IMR-90 (cell line): ENCODE data around the gene NAA38. TPM values are rescaled to one million over a fixed set of nuclear protein-coding genes. Genes with fewer than 3 reads are reported as not detected.
A peak's percentile ranks its signal among the peaks of the same experiment; 100 is the strongest.

Experiments used
- ATAC-seq: fragments of 200-7000 bp; cut with Tn5 transposase; 2 replicates; pipeline ENCODE4 v1.9.1; 2020; ENCODE audit warnings: low read depth, mild to moderate bottlenecking, moderate library complexity
- BruUV-seq: library from RNA; stranded (reverse); fragments of 400-500 nt; replicated peaks from 2 replicates; lab custom pipeline; 2021; lab: Mats Ljungman, UMichigan
- CTCF ChIA-PET: fragments of 300-600 bp; formaldehyde crosslinking; extraction: SDS; loops from one replicate; lab custom pipeline; 2021; ENCODE audit warnings: antibody characterized with exemption; lab: Yijun Ruan, JAX
- POLR2A ChIA-PET: fragments of 300-600 bp; sonication (Branson Sonifier 250); formaldehyde crosslinking; loops from one replicate; lab custom pipeline; 2022; ENCODE audit warnings: antibody characterized with exemption; ENCODE audit not compliant: unreplicated experiment; lab: Charles Lee
- DNase-seq: peaks from one replicate; pipeline ENCODE4 v3.0.0; 2013
- H2AFZ ChIP-seq: replicated peaks from 2 replicates; pipeline ENCODE3; 2013; ENCODE audit warnings: low read length, mild to moderate bottlenecking; ENCODE audit not compliant: poor library complexity
- H2AK5ac ChIP-seq: 2 replicates; pipeline ENCODE4 v1.6.1; 2013; ENCODE audit warnings: low read depth, low read length, inconsistent platforms
- H2AK9ac ChIP-seq: replicated peaks from 2 replicates; pipeline ENCODE3; 2013; ENCODE audit warnings: mild to moderate bottlenecking, low read depth, low read length, moderate library complexity; ENCODE audit not compliant: poor library complexity
- H2BK120ac ChIP-seq: 2 replicates; pipeline ENCODE4 v1.6.1; 2013; ENCODE audit warnings: low read depth, low read length, inconsistent platforms
- H2BK15ac ChIP-seq: 3 replicates; pipeline ENCODE4 v1.6.1; 2013; ENCODE audit warnings: low read depth, low read length, inconsistent platforms
- H2BK20ac ChIP-seq: 2 replicates; pipeline ENCODE4 v1.6.1; 2013; ENCODE audit warnings: low read depth, mild to moderate bottlenecking, inconsistent platforms, low read length, moderate library complexity
- H2BK5ac ChIP-seq: 2 replicates; pipeline ENCODE4 v1.6.1; 2013; ENCODE audit warnings: mild to moderate bottlenecking, low read depth, low read length, inconsistent platforms; ENCODE audit not compliant: poor library complexity, severe bottlenecking
- H3K14ac ChIP-seq: replicated peaks from 2 replicates; pipeline ENCODE4 v1.6.1; 2013; ENCODE audit warnings: low read depth, low read length, inconsistent platforms
- H3K18ac ChIP-seq: 2 replicates; pipeline ENCODE4 v1.6.1; 2013; ENCODE audit warnings: low read depth, low read length, control low read depth
- H3K23ac ChIP-seq: 2 replicates; pipeline ENCODE4 v1.6.1; 2013; ENCODE audit warnings: low read depth, low read length, inconsistent platforms
- H3K27ac ChIP-seq: 2 replicates; pipeline ENCODE4 v1.5.1; 2013; ENCODE audit warnings: mild to moderate bottlenecking, control low read depth, low read length; ENCODE audit not compliant: insufficient read depth
- H3K27me3 ChIP-seq: 2 replicates; pipeline ENCODE4 v1.6.1; 2013; ENCODE audit warnings: low read length; ENCODE audit not compliant: control insufficient read depth, insufficient read depth
- H3K36me3 ChIP-seq: 2 replicates; pipeline ENCODE4 v1.6.1; 2013; ENCODE audit warnings: low read length, mixed read lengths; ENCODE audit not compliant: control insufficient read depth, insufficient read depth
- H3K4ac ChIP-seq: 2 replicates; pipeline ENCODE4 v1.6.1; 2013; ENCODE audit warnings: low read depth, low read length, inconsistent platforms
- H3K4me1 ChIP-seq: 2 replicates; pipeline ENCODE4 v1.6.1; 2013; ENCODE audit warnings: low read length, mixed read lengths; ENCODE audit not compliant: control insufficient read depth, insufficient read depth
- H3K4me2 ChIP-seq: 2 replicates; pipeline ENCODE4 v1.6.1; 2013; ENCODE audit warnings: low read depth, mild to moderate bottlenecking, control low read depth, low read length, moderate library complexity
- H3K4me3 ChIP-seq: 2 replicates; pipeline ENCODE4 v1.5.1; 2013; ENCODE audit warnings: low read depth, mild to moderate bottlenecking, control low read depth, low read length, moderate library complexity; ENCODE audit not compliant: insufficient read depth
- H3K56ac ChIP-seq: 2 replicates; pipeline ENCODE4 v1.6.1; 2013; ENCODE audit warnings: low read length, inconsistent platforms; ENCODE audit not compliant: insufficient read depth; ENCODE audit errors: extremely low read depth
- H3K79me1 ChIP-seq, 2 experiments: 2 replicates each; pipeline ENCODE4 v1.6.1; 2013; ENCODE audit warnings: low read length in 2 of 2, inconsistent platforms in 1 of 2, low read depth in 1 of 2
- H3K9ac ChIP-seq: 2 replicates; pipeline ENCODE4 v1.6.1; 2013; ENCODE audit warnings: low read depth, low read length, control low read depth
- H3K9me1 ChIP-seq: 2 replicates; pipeline ENCODE4 v1.6.1; 2013; ENCODE audit warnings: low read length, inconsistent platforms; ENCODE audit not compliant: insufficient read depth
- H3K9me3 ChIP-seq: 2 replicates; pipeline ENCODE4 v1.6.1; 2013; ENCODE audit warnings: low read length; ENCODE audit not compliant: control insufficient read depth, insufficient read depth
- H4K20me1 ChIP-seq: 2 replicates; pipeline ENCODE4 v1.6.1; 2013; ENCODE audit warnings: low read length, inconsistent platforms; ENCODE audit not compliant: insufficient read depth
- H4K5ac ChIP-seq: 2 replicates; pipeline ENCODE4 v1.6.1; 2013; ENCODE audit warnings: mild to moderate bottlenecking, low read depth, low read length, control low read depth
- H4K8ac ChIP-seq, 2 experiments: 2 replicates each; pipeline ENCODE4 v1.6.1; 2013; ENCODE audit warnings: low read depth in 2 of 2, low read length in 2 of 2, control low read depth in 1 of 2, inconsistent platforms in 1 of 2
- H4K91ac ChIP-seq: 2 replicates; pipeline ENCODE4 v1.6.1; 2013; ENCODE audit warnings: low read depth, low read length, inconsistent platforms; ENCODE audit not compliant: insufficient read depth
- BHLHE40 ChIP-seq: fragments of 150-350 bp; IDR thresholded peaks from 2 replicates; pipeline ENCODE4 v1.6.1; 2016; ENCODE audit warnings: mild to moderate bottlenecking, low read depth, low read length
- CEBPB ChIP-seq: IDR thresholded peaks from 2 replicates; pipeline ENCODE4 v1.6.1; 2012; ENCODE audit warnings: low read depth, low read length, improper control_type of control experiment
- CHD1 ChIP-seq: IDR thresholded peaks from 2 replicates; pipeline ENCODE4 v1.6.1; 2012; ENCODE audit warnings: low read depth, low read length, improper control_type of control experiment
- CTCF ChIP-seq: conservative IDR thresholded peaks from 2 replicates; pipeline ENCODE4 v1.5.1; 2012; ENCODE audit warnings: mild to moderate bottlenecking, low read depth, low read length, improper control_type of control experiment
- FOS ChIP-seq: fragments of 150-350 bp; IDR thresholded peaks from 2 replicates; pipeline ENCODE4 v1.6.1; 2016; ENCODE audit warnings: low read depth, low read length
- MAFK ChIP-seq: IDR thresholded peaks from 2 replicates; pipeline ENCODE4 v1.6.1; 2012; ENCODE audit warnings: low read depth, low read length, improper control_type of control experiment
- MAZ ChIP-seq: IDR thresholded peaks from 2 replicates; pipeline ENCODE4 v1.6.1; 2012; ENCODE audit warnings: low read depth, mild to moderate bottlenecking, low read length, improper control_type of control experiment, moderate library complexity, borderline replicate concordance
- MXI1 ChIP-seq: IDR thresholded peaks from 2 replicates; pipeline ENCODE4 v1.6.1; 2012; ENCODE audit warnings: low read depth, mild to moderate bottlenecking, low read length, moderate library complexity, borderline replicate concordance
- NFE2L2 ChIP-seq: fragments of 150-350 bp; IDR thresholded peaks from 2 replicates; pipeline ENCODE4 v1.6.1; 2016; ENCODE audit warnings: low read depth, mild to moderate bottlenecking, low read length
- POLR2A ChIP-seq: IDR thresholded peaks from 2 replicates; pipeline ENCODE4 v1.6.1; 2012; ENCODE audit warnings: mild to moderate bottlenecking, low read depth, low read length
- RAD21 ChIP-seq: IDR thresholded peaks from 2 replicates; pipeline ENCODE4 v1.6.1; 2012; ENCODE audit warnings: low read length, improper control_type of control experiment
- RCOR1 ChIP-seq: IDR thresholded peaks from 2 replicates; pipeline ENCODE4 v1.6.1; 2012; ENCODE audit warnings: mild to moderate bottlenecking, low read length, improper control_type of control experiment; ENCODE audit not compliant: insufficient replicate concordance
- RFX5 ChIP-seq: IDR thresholded peaks from 2 replicates; pipeline ENCODE4 v1.8.0; 2012; ENCODE audit warnings: low read depth, mild to moderate bottlenecking, low read length, moderate library complexity
- SMC3 ChIP-seq: fragments of 150-350 bp; IDR thresholded peaks from 2 replicates; pipeline ENCODE4 v1.6.1; 2016; ENCODE audit warnings: low read depth, mild to moderate bottlenecking, antibody characterized with exemption, low read length, moderate library complexity
- WGBS, 2 experiments: methylation state at CpG; one replicate each; pipeline versions ENCODE4 v1.1.5 to v1.1.7; 2013; ENCODE audit warnings: missing lambda C conversion rate in 2 of 2; ENCODE audit not compliant: insufficient read length in 1 of 2; ENCODE audit errors: extremely low coverage in 2 of 2; 5-methylcytosine and 5-hydroxymethylcytosine counted together
- dilution Hi-C: fragments of 300-500 bp; cut with HindIII; formaldehyde crosslinking; loops from one replicate; pipeline ENCODE4 v1.14.3; 2018; ENCODE audit warnings: low sequenced_read_pairs; ENCODE audit not compliant: unreplicated experiment
- in situ Hi-C: fragments of 300-500 bp; cut with MboI; formaldehyde crosslinking; loops from 3 replicates; pipeline ENCODE4 v1.14.3; 2019; ENCODE audit warnings: low sequenced_read_pairs, inconsistent platforms, mixed read lengths
- intact Hi-C: fragments of 100-400 bp; cut with micrococcal nuclease; formaldehyde crosslinking; loops from 2 replicates; pipeline ENCODE4 v1.10.0; 2022
- polyA plus RNA-seq, 3 experiments: library from polyadenylated mRNA; depleted of rRNA; stranded (reverse); fragments of >200 nt; gene quantifications; 2 replicates each; pipeline ENCODE4 v1.2.3, GENCODE V29; 2012; ENCODE audit warnings: low replicate concordance in 1 of 3
- total RNA-seq: library from RNA; depleted of rRNA; stranded (reverse); fragments of >200 nt; gene quantifications from 2 replicates; pipeline ENCODE4 v1.2.3, GENCODE V29; 2012
- TF ChIP-seq, protein P1 (sequence below): fragments of 150-350 bp; IDR thresholded peaks from 2 replicates; pipeline ENCODE4 v1.6.1; 2016; ENCODE audit warnings: low read depth, mild to moderate bottlenecking, low read length, moderate library complexity, borderline replicate concordance
- TF ChIP-seq, protein P2 (sequence below): fragments of 150-350 bp; IDR thresholded peaks from 2 replicates; pipeline ENCODE4 v1.6.1; 2017; ENCODE audit warnings: mild to moderate bottlenecking, antibody characterized with exemption, low read length, low read depth

Gene NAA38
- total and polyA plus RNA-seq, 2 of the 4 experiments (the other 2 are of a cell fraction) = 40.7 to 76.8 TPM

DNA sequence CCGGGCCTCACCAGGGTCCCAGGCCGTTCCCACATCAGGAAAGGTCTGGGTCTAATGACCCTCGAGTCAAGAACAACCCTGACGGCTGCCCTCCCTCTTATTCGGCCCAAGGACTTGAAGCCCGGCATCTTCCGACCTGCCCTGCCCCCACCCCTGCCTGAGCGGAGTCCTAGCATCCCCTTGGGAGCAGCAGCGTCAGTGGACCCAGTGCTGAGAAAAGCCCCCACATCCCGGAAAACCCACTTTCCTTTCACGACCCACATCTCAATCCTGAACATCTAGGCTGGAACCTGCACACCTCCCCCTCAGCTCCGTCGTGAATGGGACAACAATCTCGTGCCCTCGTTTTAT, 1.7 kb downstream of the NAA38 start:
- H3K27ac ChIP-seq = no peak overlapping the region

More for the DNA sequence above, 1.7 kb downstream of the NAA38 start:
- H3K27me3 ChIP-seq = no peaks in the 10 kb centered on the region
- H2AK5ac ChIP-seq = no peak overlapping the region; the same call in 1 of the 2 replicates
- no peak overlapping the region for H2BK15ac ChIP-seq
- H4K5ac ChIP-seq = no peak overlapping the region
- H4K20me1 ChIP-seq = peaks cover 22% of the 10 kb centered on the region; the same call in 1 of the 2 replicates
- peaks cover 22% of the 10 kb centered on the region for H3K4me1 ChIP-seq
- H4K91ac ChIP-seq = no peak overlapping the region
- H3K14ac ChIP-seq = peak overlapping the region; percentile 53; the same call in 1 of the 2 replicates
- no TSS peak for BruUV-seq
- H2BK5ac ChIP-seq = peak overlapping the region; percentile 62
- H2BK20ac ChIP-seq = no peak overlapping the region
- peak overlapping the region in 1 of 2 experiments; percentile 60; a peak in 2 of 4 replicates for H4K8ac ChIP-seq
- H3K9me3 ChIP-seq = no peaks in the 10 kb centered on the region
- TF ChIP-seq CTCF (no peak), MAZ (no peak), RAD21 (no peak), MAFK (no peak), RFX5 (no peak), RCOR1 (no peak), FOS (no peak), CEBPB (no peak), BHLHE40 (no peak), SMC3 (no peak), CHD1 (no peak), MXI1 (no peak), NFE2L2 (no peak), POLR2A (no peak; the same call in 1 of the 2 replicates)
- TF ChIP-seq, protein P1, sequence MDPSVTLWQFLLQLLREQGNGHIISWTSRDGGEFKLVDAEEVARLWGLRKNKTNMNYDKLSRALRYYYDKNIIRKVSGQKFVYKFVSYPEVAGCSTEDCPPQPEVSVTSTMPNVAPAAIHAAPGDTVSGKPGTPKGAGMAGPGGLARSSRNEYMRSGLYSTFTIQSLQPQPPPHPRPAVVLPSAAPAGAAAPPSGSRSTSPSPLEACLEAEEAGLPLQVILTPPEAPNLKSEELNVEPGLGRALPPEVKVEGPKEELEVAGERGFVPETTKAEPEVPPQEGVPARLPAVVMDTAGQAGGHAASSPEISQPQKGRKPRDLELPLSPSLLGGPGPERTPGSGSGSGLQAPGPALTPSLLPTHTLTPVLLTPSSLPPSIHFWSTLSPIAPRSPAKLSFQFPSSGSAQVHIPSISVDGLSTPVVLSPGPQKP = no peak
- TF ChIP-seq, protein P2, sequence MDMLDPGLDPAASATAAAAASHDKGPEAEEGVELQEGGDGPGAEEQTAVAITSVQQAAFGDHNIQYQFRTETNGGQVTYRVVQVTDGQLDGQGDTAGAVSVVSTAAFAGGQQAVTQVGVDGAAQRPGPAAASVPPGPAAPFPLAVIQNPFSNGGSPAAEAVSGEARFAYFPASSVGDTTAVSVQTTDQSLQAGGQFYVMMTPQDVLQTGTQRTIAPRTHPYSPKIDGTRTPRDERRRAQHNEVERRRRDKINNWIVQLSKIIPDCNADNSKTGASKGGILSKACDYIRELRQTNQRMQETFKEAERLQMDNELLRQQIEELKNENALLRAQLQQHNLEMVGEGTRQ = no peak
- in situ Hi-C loops = no loop called here
- H3K18ac ChIP-seq = no peak overlapping the region
- H3K56ac ChIP-seq = no peak overlapping the region
- H3K4me2 ChIP-seq = no peak overlapping the region; the same call in 1 of the 2 replicates
- no peaks in the 10 kb centered on the region for H3K9me1 ChIP-seq
- dilution Hi-C loops = no loop called here
- no peak overlapping the region for H3K4me3 ChIP-seq
- ATAC-seq = no peak
- H2AK9ac ChIP-seq = peak overlapping the region; percentile 44
- 0 out of 2 replicates have a peak overlapping the region, but pooled peaks have one; percentile 54 for H3K23ac ChIP-seq
- ChIA-PET CTCF (no interaction called here), POLR2A (no interaction called here)
- H3K4ac ChIP-seq = peak overlapping the region; percentile 34; the same call in 1 of the 2 replicates
- no peak overlapping the region for H2BK120ac ChIP-seq
- peaks cover 23 to 52% of the 10 kb centered on the region in 2 experiments for H3K79me1 ChIP-seq
- H3K9ac ChIP-seq = 0 out of 2 replicates have a peak overlapping the region, but pooled peaks have one; percentile 53
- WGBS, 2 experiments = 26% methylated on average over 4 of the region's 15 CpGs; no CpG with 5 or more reads in 1 of the 2 experiments
- intact Hi-C loops = loop anchor here (2.0 kb wide), 1 partner anchor 13 kb away; no protein-coding TSS in a partner anchor
- H3K36me3 ChIP-seq = peaks cover 32% of the 10 kb centered on the region
- no peak for DNase-seq
- peak overlapping the region; percentile 18 for H2AFZ ChIP-seq
